ENCODE data around the gene ASAP2.

The ASAP2 gene

DNA sequence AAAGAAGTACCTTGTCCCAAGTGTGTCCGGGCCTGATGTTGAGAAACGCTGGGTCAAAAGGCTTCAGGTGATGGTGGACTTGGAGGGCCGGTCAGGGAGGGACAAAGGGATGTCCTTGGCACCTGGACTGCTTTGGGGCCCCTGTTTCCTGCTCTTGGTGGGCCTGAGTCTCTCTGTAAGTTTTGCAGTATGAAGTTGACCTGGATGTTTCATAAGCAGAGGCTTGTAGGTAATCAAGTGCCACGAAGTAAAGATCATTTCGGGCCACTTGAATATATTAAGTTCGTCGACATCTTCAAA is 29.4 kb downstream of the ASAP2 start:
- H3K27me3 ChIP-seq (ENCODE audit: control insufficient read depth, insufficient read depth, low read length) = no peaks in the 10 kb centered on the region
- H3K4me2 ChIP-seq (ENCODE audit: low read length) = peak overlapping the region; percentile 76
- peak overlapping the region; percentile 47 for H3K4me3 ChIP-seq (ENCODE audit: low read length)
- no peaks in the 10 kb centered on the region for H3K36me3 ChIP-seq (ENCODE audit: insufficient read depth, low read length)
- peaks cover 95% of the 10 kb centered on the region for H3K4me1 ChIP-seq (ENCODE audit: control insufficient read depth, insufficient read depth, low read length)
- H3K9me3 ChIP-seq (replicated peaks; ENCODE audit: low read length) = no peaks in the 10 kb centered on the region
- H3K9ac ChIP-seq (ENCODE audit: low read depth, low read length) = peak overlapping the region; percentile 82

- Histone ChIP-seq H3K9me3 (replicated peaks; ENCODE audit: low read length) (no peaks in the 10 kb centered on the region), H3K4me1 (ENCODE audit: control insufficient read depth, insufficient read depth, low read length) (peaks cover 93% of the 10 kb centered on the region), H3K9ac (ENCODE audit: low read depth, low read length) (peak overlapping the region; percentile 82), H3K4me3 (ENCODE audit: low read length) (peak overlapping the region; percentile 48), H3K4me2 (ENCODE audit: low read length) (peak overlapping the region; percentile 76), H3K27me3 (ENCODE audit: control insufficient read depth, insufficient read depth, low read length) (no peaks in the 10 kb centered on the region), H3K36me3 (ENCODE audit: insufficient read depth, low read length) (no peaks in the 10 kb centered on the region)
These were observed 30.3 kb downstream of the ASAP2 start for GRCh38 chr2:9236867-9237266.

- Histone ChIP-seq H3K9ac (ENCODE audit: low read depth, low read length) (peak overlapping the region; percentile 56), H3K4me1 (ENCODE audit: control insufficient read depth, insufficient read depth, low read length) (peaks cover 83% of the 10 kb centered on the region)
These were observed 31.2 kb downstream of the ASAP2 start for GRCh38 chr2:9237831-9238230.

DNA sequence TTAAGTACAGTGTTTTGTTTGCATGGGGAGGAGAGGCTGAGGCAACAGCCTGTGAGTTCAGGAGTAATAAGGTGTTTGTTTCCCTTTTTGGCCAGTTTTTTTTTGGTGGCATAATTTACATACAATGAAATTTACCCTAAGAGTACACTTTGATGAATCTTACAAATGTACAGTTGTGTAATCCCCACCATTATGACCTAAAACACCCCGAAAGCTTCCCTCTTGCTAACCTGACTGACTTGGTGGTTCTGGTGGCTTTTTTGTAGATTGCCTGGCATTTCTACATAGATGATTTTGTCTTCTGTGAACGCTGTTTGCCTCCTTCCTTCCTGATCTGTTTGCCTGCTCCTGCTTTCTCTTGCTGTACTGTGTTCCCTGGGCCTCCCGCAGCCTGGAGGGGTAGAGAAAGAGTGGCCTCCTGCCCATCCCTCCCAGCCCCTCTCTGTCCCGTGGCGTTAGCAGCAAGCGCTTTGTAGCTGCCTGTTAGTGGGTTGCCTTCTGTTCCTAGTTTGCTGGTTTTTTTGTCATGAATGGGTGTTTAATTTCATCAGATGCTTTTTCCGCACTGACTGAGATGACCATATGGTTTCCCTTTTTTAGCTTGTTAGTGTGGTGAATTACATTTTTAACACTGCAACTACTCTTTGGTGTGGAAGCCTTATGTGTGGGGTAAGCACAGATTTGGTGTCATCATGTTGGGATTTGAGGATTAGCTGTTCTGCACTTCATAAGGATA is 32.1 kb downstream of the ASAP2 start:
- Histone ChIP-seq H3K4me1 (ENCODE audit: control insufficient read depth, insufficient read depth, low read length) (peaks cover 74% of the 10 kb centered on the region), H3K4me3 (ENCODE audit: low read length) (peak overlapping the region; percentile 40), H3K27me3 (ENCODE audit: control insufficient read depth, insufficient read depth, low read length) (no peaks in the 10 kb centered on the region), H3K9me3 (replicated peaks; ENCODE audit: low read length) (no peaks in the 10 kb centered on the region), H3K9ac (ENCODE audit: low read depth, low read length) (peak overlapping the region; percentile 56), H3K36me3 (ENCODE audit: insufficient read depth, low read length) (no peaks in the 10 kb centered on the region), H3K4me2 (ENCODE audit: low read length) (peak overlapping the region; percentile 54)

More at GRCh38 chr2:9237831-9238230, 31.2 kb downstream of the ASAP2 start:
- H3K36me3 ChIP-seq (ENCODE audit: insufficient read depth, low read length) = no peaks in the 10 kb centered on the region
- no peaks in the 10 kb centered on the region for H3K9me3 ChIP-seq (replicated peaks; ENCODE audit: low read length)
- no peaks in the 10 kb centered on the region for H3K27me3 ChIP-seq (ENCODE audit: control insufficient read depth, insufficient read depth, low read length)
- H3K4me2 ChIP-seq (ENCODE audit: low read length) = peak overlapping the region; percentile 54
- H3K4me3 ChIP-seq (ENCODE audit: low read length) = no peak overlapping the region

- Histone ChIP-seq H3K4me2 (ENCODE audit: low read length) (peak overlapping the region; percentile 54), H3K9ac (ENCODE audit: low read depth, low read length) (peak overlapping the region; percentile 56), H3K36me3 (ENCODE audit: insufficient read depth, low read length) (no peaks in the 10 kb centered on the region), H3K4me1 (ENCODE audit: control insufficient read depth, insufficient read depth, low read length) (peaks cover 66% of the 10 kb centered on the region), H3K9me3 (replicated peaks; ENCODE audit: low read length) (no peaks in the 10 kb centered on the region), H3K4me3 (ENCODE audit: low read length) (no peak overlapping the region), H3K27me3 (ENCODE audit: control insufficient read depth, insufficient read depth, low read length) (no peaks in the 10 kb centered on the region)
These were observed 33.0 kb downstream of the ASAP2 start for GRCh38 chr2:9239616-9240015.

GRCh38 chr2:9240745-9241144 is 34.1 kb downstream of the ASAP2 start:
- Histone ChIP-seq H3K4me1 (ENCODE audit: control insufficient read depth, insufficient read depth, low read length) (peaks cover 65% of the 10 kb centered on the region), H3K4me3 (ENCODE audit: low read length) (no peak overlapping the region), H3K9ac (ENCODE audit: low read depth, low read length) (no peak overlapping the region), H3K4me2 (ENCODE audit: low read length) (no peak overlapping the region), H3K36me3 (ENCODE audit: insufficient read depth, low read length) (no peaks in the 10 kb centered on the region), H3K27me3 (ENCODE audit: control insufficient read depth, insufficient read depth, low read length) (no peaks in the 10 kb centered on the region), H3K9me3 (replicated peaks; ENCODE audit: low read length) (no peaks in the 10 kb centered on the region)

DNA sequence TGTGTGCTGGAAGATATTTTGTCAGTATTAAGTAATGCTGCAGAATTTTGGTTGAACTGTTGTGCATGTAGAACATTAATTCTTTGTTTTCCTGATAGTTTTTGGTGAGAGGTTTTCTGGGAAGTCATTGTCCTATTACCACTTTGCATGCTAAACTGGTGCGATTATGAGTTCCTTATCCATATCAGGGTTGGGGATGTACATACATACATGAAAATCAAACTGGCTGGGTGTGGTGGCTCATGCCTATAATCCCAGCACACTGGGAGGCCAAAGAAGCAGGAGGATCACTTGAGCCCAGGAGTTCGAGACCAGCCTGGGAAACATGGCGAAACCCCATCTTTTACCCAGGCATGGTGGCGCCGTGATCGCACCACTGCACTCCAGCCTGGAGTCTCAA is 34.6 kb downstream of the ASAP2 start:
- Histone ChIP-seq H3K27me3 (ENCODE audit: control insufficient read depth, insufficient read depth, low read length) (no peaks in the 10 kb centered on the region), H3K9ac (ENCODE audit: low read depth, low read length) (no peak overlapping the region), H3K36me3 (ENCODE audit: insufficient read depth, low read length) (peaks cover under 1% of the 10 kb centered on the region), H3K4me1 (ENCODE audit: control insufficient read depth, insufficient read depth, low read length) (peaks cover 63% of the 10 kb centered on the region), H3K4me3 (ENCODE audit: low read length) (no peak overlapping the region), H3K9me3 (replicated peaks; ENCODE audit: low read length) (no peaks in the 10 kb centered on the region), H3K4me2 (ENCODE audit: low read length) (no peak overlapping the region)

- Histone ChIP-seq H3K9ac (ENCODE audit: low read depth, low read length) (no peak overlapping the region), H3K27me3 (ENCODE audit: control insufficient read depth, insufficient read depth, low read length) (no peaks in the 10 kb centered on the region), H3K36me3 (ENCODE audit: insufficient read depth, low read length) (peaks cover 4% of the 10 kb centered on the region), H3K4me3 (ENCODE audit: low read length) (no peak overlapping the region), H3K4me1 (ENCODE audit: control insufficient read depth, insufficient read depth, low read length) (peaks cover 63% of the 10 kb centered on the region), H3K9me3 (replicated peaks; ENCODE audit: low read length) (no peaks in the 10 kb centered on the region), H3K4me2 (ENCODE audit: low read length) (no peak overlapping the region)
These were observed 36.7 kb downstream of the ASAP2 start for GRCh38 chr2:9243357-9243756.

DNA sequence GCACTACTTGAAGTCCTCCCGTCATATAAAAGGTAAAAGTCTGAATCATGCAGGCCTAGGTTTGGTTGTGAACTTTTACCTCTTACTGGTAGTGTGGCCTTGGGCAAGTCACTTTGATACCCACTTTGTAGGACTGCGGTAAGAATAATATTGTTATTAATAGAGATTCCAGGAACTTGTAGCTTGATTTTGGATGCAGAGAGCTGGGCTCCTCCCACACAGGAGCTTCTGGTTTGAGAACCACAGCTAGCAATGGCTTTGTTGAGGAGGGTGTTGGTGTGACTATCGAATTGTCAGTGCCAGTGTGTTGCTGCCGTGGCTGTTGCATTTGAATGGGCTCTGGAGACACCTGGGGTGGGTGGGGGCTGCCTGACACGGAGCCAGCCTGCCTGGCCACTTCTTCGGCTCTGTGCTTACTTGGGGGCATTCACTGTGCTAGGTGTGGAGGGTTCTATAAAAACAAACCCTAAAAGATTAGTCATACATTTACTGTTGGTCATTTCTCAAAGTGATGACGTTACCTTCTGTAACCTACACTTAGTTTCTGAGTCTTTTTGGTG is 38.5 kb downstream of the ASAP2 start:
- Histone ChIP-seq H3K27me3 (ENCODE audit: control insufficient read depth, insufficient read depth, low read length) (no peaks in the 10 kb centered on the region), H3K4me2 (ENCODE audit: low read length) (no peak overlapping the region), H3K4me1 (ENCODE audit: control insufficient read depth, insufficient read depth, low read length) (peaks cover 65% of the 10 kb centered on the region), H3K36me3 (ENCODE audit: insufficient read depth, low read length) (peaks cover 4% of the 10 kb centered on the region), H3K4me3 (ENCODE audit: low read length) (no peak overlapping the region), H3K9ac (ENCODE audit: low read depth, low read length) (no peak overlapping the region), H3K9me3 (replicated peaks; ENCODE audit: low read length) (no peaks in the 10 kb centered on the region)

GRCh38 chr2:9247177-9247576 is 40.6 kb downstream of the ASAP2 start:
- peaks cover 72% of the 10 kb centered on the region for H3K4me1 ChIP-seq (ENCODE audit: control insufficient read depth, insufficient read depth, low read length)
- peaks cover 4% of the 10 kb centered on the region for H3K36me3 ChIP-seq (ENCODE audit: insufficient read depth, low read length)
- peak overlapping the region; percentile 52 for H3K4me2 ChIP-seq (ENCODE audit: low read length)
- H3K9ac ChIP-seq (ENCODE audit: low read depth, low read length) = peak overlapping the region; percentile 77
- no peaks in the 10 kb centered on the region for H3K9me3 ChIP-seq (replicated peaks; ENCODE audit: low read length)
- no peaks in the 10 kb centered on the region for H3K27me3 ChIP-seq (ENCODE audit: control insufficient read depth, insufficient read depth, low read length)
- H3K4me3 ChIP-seq (ENCODE audit: low read length) = peak overlapping the region; percentile 21

- peaks cover 74% of the 10 kb centered on the region for H3K4me1 ChIP-seq (ENCODE audit: control insufficient read depth, insufficient read depth, low read length)
- H3K4me3 ChIP-seq (ENCODE audit: low read length) = no peak overlapping the region
- H3K36me3 ChIP-seq (ENCODE audit: insufficient read depth, low read length) = peaks cover 4% of the 10 kb centered on the region
- H3K4me2 ChIP-seq (ENCODE audit: low read length) = peak overlapping the region; percentile 52
- peak overlapping the region; percentile 77 for H3K9ac ChIP-seq (ENCODE audit: low read depth, low read length)
- no peaks in the 10 kb centered on the region for H3K27me3 ChIP-seq (ENCODE audit: control insufficient read depth, insufficient read depth, low read length)
- H3K9me3 ChIP-seq (replicated peaks; ENCODE audit: low read length) = no peaks in the 10 kb centered on the region
These were observed 41.2 kb downstream of the ASAP2 start for GRCh38 chr2:9247786-9248185.

- Histone ChIP-seq H3K4me1 (ENCODE audit: control insufficient read depth, insufficient read depth, low read length) (peaks cover 74% of the 10 kb centered on the region), H3K4me2 (ENCODE audit: low read length) (peak overlapping the region; percentile 53), H3K4me3 (ENCODE audit: low read length) (no peak overlapping the region), H3K36me3 (ENCODE audit: insufficient read depth, low read length) (peaks cover 4% of the 10 kb centered on the region), H3K27me3 (ENCODE audit: control insufficient read depth, insufficient read depth, low read length) (no peaks in the 10 kb centered on the region), H3K9me3 (replicated peaks; ENCODE audit: low read length) (no peaks in the 10 kb centered on the region), H3K9ac (ENCODE audit: low read depth, low read length) (peak overlapping the region; percentile 77)
These were observed 41.8 kb downstream of the ASAP2 start for GRCh38 chr2:9248363-9248762.

Data from skeletal muscle satellite cell (primary cell).